SK-N-SH treated with all-trans-retinoic acid at 6 μM for 48 hours (cell line): ENCODE data around the gene PRIMA1.

Experiments used
- ATAC-seq: fragments of 200-7000 bp; cut with Tn5 transposase; 3 replicates; pipeline ENCODE4 v1.9.1; 2020; ENCODE audit warnings: mild to moderate bottlenecking, moderate library complexity
- BACH2 ChIP-seq: fragments of 250-450 bp; sonication (Bioruptor Pico); IDR thresholded peaks from 2 replicates; pipeline ENCODE4 v1.9.0; 2021; ENCODE audit warnings: mild to moderate bottlenecking, borderline replicate concordance
- CREB5 ChIP-seq: fragments of 250-450 bp; sonication (Bioruptor Pico); IDR thresholded peaks from 2 replicates; pipeline ENCODE4 v1.5.1; 2020; ENCODE audit warnings: low read depth, mild to moderate bottlenecking, moderate library complexity
- CSDC2 ChIP-seq: fragments of 250-450 bp; sonication (Bioruptor Pico); IDR thresholded peaks from 2 replicates; pipeline ENCODE4 v1.5.0; 2020; ENCODE audit warnings: mild to moderate bottlenecking, moderate library complexity
- ESRRG ChIP-seq: fragments of 250-450 bp; sonication (Bioruptor Pico); IDR thresholded peaks from 2 replicates; pipeline ENCODE4 v1.6.1; 2021; ENCODE audit warnings: mild to moderate bottlenecking
- GLIS3 ChIP-seq: fragments of 250-450 bp; sonication (Bioruptor Pico); IDR thresholded peaks from 2 replicates; pipeline ENCODE4 v1.5.0; 2020; ENCODE audit warnings: mild to moderate bottlenecking, moderate library complexity
- OSR1 ChIP-seq: fragments of 250-450 bp; sonication (Bioruptor Pico); IDR thresholded peaks from 2 replicates; pipeline ENCODE4 v1.8.0; 2022; ENCODE audit warnings: moderate library complexity, mild to moderate bottlenecking, inconsistent platforms
- PATZ1 ChIP-seq: fragments of 250-450 bp; sonication (Bioruptor Pico); IDR thresholded peaks from 2 replicates; pipeline ENCODE4 v1.8.0; 2020; ENCODE audit warnings: mild to moderate bottlenecking, moderate library complexity, borderline replicate concordance
- PPARA ChIP-seq: fragments of 250-450 bp; sonication (Bioruptor Pico); IDR thresholded peaks from 2 replicates; pipeline ENCODE4 v1.5.0; 2020; ENCODE audit warnings: mild to moderate bottlenecking, borderline replicate concordance
- RARB ChIP-seq: fragments of 250-450 bp; sonication (Bioruptor Pico); IDR thresholded peaks from 2 replicates; pipeline ENCODE4 v1.8.0; 2021; ENCODE audit warnings: mild to moderate bottlenecking, moderate library complexity
- SNAI2 ChIP-seq: fragments of 250-450 bp; sonication (Bioruptor Pico); IDR thresholded peaks from 2 replicates; pipeline ENCODE4 v1.5.0; 2020; ENCODE audit warnings: mild to moderate bottlenecking, moderate library complexity
- TCF4 ChIP-seq: fragments of 250-450 bp; sonication (Bioruptor Pico); IDR thresholded peaks from 2 replicates; pipeline ENCODE4 v1.8.0; 2021; ENCODE audit warnings: mild to moderate bottlenecking, moderate library complexity, borderline replicate concordance
- TOX ChIP-seq: fragments of 250-450 bp; sonication (Bioruptor Pico); IDR thresholded peaks from 2 replicates; pipeline ENCODE4 v1.8.0; 2021; ENCODE audit warnings: mild to moderate bottlenecking, moderate library complexity, borderline replicate concordance
- ZC3H10 ChIP-seq: fragments of 250-450 bp; sonication (Bioruptor Pico); IDR thresholded peaks from 2 replicates; pipeline ENCODE4 v1.5.1; 2021; ENCODE audit warnings: mild to moderate bottlenecking, moderate library complexity
- ZFP3 ChIP-seq: fragments of 250-450 bp; sonication (Bioruptor Pico); IDR thresholded peaks from 2 replicates; pipeline ENCODE4 v1.5.0; 2020; ENCODE audit warnings: mild to moderate bottlenecking, moderate library complexity
- ZFP30 ChIP-seq: fragments of 450-650 bp; formaldehyde crosslinking; IDR thresholded peaks from 2 replicates; pipeline ENCODE4 v1.5.0; 2022; ENCODE audit warnings: mild to moderate bottlenecking, moderate library complexity
- ZNF565 ChIP-seq: fragments of 450-650 bp; formaldehyde crosslinking; conservative IDR thresholded peaks from 2 replicates; pipeline ENCODE4 v1.5.0; 2020; ENCODE audit warnings: low read depth, mild to moderate bottlenecking, moderate library complexity
- ZNF70 ChIP-seq: fragments of 450-650 bp; formaldehyde crosslinking; IDR thresholded peaks from 2 replicates; pipeline ENCODE4 v1.5.0; 2020; ENCODE audit warnings: mild to moderate bottlenecking, moderate library complexity
- ZNF8 ChIP-seq: fragments of 450-650 bp; formaldehyde crosslinking; IDR thresholded peaks from 2 replicates; pipeline ENCODE4 v1.5.0; 2020; ENCODE audit warnings: mild to moderate bottlenecking, moderate library complexity
- TF ChIP-seq, protein P1 (sequence below): fragments of 250-450 bp; sonication (Bioruptor Pico); IDR thresholded peaks from 2 replicates; pipeline ENCODE4 v1.5.1; 2021; ENCODE audit warnings: mild to moderate bottlenecking, moderate library complexity
- TF ChIP-seq, protein P2 (sequence below): fragments of 250-450 bp; sonication (Bioruptor Pico); IDR thresholded peaks from 2 replicates; pipeline ENCODE4 v1.8.0; 2021; ENCODE audit warnings: low read depth, mild to moderate bottlenecking, moderate library complexity, borderline replicate concordance
- TF ChIP-seq, protein P3 (sequence below): fragments of 250-450 bp; sonication (Bioruptor Pico); IDR thresholded peaks from 2 replicates; pipeline ENCODE4 v1.5.0; 2020; ENCODE audit warnings: mild to moderate bottlenecking, moderate library complexity

PRIMA1 gene

DNA sequence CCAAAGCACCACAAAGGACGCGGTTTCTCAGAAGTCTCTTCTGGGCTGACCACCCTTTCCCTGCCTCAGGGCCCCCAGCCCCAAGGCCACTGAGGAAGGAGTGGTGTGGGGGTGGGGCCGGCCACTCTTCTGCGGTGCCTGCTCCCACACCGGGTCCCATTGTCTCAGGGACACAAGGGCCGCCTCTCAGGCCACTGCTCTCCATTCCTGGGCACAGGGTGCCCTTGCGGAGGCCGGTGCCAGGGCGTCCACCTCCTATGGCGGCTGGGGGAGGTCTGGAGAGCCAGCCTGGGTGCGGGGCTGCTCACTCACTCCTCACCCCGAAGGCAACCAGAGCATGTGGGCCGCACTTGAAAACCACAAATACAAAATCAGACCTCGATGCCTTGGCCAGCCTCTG lies 44.1 kb downstream of the PRIMA1 start:
- TF ChIP-seq GLIS3 (CRISPR knock-in tag) (no peak), TOX (CRISPR knock-in tag) (no peak), ZNF8 (CRISPR knock-in tag) (no peak), ZC3H10 (no peak), ESRRG (no peak), CSDC2 (no peak), BACH2 (no peak), TCF4 (CRISPR knock-in tag) (no peak), PPARA (CRISPR knock-in tag) (no peak), CREB5 (CRISPR knock-in tag) (no peak), OSR1 (CRISPR knock-in tag) (no peak), ZNF565 (CRISPR knock-in tag) (no peak), ZNF70 (CRISPR knock-in tag) (no peak), RARB (no peak), PATZ1 (CRISPR knock-in tag) (no peak), ZFP3 (CRISPR knock-in tag) (no peak), SNAI2 (CRISPR knock-in tag) (no peak)
- TF ChIP-seq, protein P1, sequence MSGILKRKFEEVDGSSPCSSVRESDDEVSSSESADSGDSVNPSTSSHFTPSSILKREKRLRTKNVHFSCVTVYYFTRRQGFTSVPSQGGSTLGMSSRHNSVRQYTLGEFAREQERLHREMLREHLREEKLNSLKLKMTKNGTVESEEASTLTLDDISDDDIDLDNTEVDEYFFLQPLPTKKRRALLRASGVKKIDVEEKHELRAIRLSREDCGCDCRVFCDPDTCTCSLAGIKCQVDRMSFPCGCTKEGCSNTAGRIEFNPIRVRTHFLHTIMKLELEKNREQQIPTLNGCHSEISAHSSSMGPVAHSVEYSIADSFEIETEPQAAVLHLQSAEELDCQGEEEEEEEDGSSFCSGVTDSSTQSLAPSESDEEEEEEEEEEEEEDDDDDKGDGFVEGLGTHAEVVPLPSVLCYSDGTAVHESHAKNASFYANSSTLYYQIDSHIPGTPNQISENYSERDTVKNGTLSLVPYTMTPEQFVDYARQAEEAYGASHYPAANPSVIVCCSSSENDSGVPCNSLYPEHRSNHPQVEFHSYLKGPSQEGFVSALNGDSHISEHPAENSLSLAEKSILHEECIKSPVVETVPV: no peak
- TF ChIP-seq, protein P2, sequence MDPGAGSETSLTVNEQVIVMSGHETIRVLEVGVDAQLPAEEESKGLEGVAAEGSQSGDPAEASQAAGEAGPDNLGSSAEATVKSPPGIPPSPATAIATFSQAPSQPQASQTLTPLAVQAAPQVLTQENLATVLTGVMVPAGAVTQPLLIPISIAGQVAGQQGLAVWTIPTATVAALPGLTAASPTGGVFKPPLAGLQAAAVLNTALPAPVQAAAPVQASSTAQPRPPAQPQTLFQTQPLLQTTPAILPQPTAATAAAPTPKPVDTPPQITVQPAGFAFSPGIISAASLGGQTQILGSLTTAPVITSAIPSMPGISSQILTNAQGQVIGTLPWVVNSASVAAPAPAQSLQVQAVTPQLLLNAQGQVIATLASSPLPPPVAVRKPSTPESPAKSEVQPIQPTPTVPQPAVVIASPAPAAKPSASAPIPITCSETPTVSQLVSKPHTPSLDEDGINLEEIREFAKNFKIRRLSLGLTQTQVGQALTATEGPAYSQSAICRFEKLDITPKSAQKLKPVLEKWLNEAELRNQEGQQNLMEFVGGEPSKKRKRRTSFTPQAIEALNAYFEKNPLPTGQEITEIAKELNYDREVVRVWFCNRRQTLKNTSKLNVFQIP (CRISPR knock-in tag): no peak
- TF ChIP-seq, protein P3, sequence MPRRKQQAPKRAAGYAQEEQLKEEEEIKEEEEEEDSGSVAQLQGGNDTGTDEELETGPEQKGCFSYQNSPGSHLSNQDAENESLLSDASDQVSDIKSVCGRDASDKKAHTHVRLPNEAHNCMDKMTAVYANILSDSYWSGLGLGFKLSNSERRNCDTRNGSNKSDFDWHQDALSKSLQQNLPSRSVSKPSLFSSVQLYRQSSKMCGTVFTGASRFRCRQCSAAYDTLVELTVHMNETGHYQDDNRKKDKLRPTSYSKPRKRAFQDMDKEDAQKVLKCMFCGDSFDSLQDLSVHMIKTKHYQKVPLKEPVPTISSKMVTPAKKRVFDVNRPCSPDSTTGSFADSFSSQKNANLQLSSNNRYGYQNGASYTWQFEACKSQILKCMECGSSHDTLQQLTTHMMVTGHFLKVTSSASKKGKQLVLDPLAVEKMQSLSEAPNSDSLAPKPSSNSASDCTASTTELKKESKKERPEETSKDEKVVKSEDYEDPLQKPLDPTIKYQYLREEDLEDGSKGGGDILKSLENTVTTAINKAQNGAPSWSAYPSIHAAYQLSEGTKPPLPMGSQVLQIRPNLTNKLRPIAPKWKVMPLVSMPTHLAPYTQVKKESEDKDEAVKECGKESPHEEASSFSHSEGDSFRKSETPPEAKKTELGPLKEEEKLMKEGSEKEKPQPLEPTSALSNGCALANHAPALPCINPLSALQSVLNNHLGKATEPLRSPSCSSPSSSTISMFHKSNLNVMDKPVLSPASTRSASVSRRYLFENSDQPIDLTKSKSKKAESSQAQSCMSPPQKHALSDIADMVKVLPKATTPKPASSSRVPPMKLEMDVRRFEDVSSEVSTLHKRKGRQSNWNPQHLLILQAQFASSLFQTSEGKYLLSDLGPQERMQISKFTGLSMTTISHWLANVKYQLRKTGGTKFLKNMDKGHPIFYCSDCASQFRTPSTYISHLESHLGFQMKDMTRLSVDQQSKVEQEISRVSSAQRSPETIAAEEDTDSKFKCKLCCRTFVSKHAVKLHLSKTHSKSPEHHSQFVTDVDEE (CRISPR knock-in tag): no peak
- ATAC-seq: no peak

GRCh38 chr14:93743270-93744060 lies 44.8 kb downstream of the PRIMA1 start:
- TF ChIP-seq, protein P1: no peak
- TF ChIP-seq CSDC2 (no peak), ZFP30 (no peak), PATZ1 (CRISPR knock-in tag) (no peak), TOX (CRISPR knock-in tag) (no peak), TCF4 (CRISPR knock-in tag) (no peak), OSR1 (CRISPR knock-in tag) (no peak), CREB5 (CRISPR knock-in tag) (no peak), ZNF8 (CRISPR knock-in tag) (no peak)
- ATAC-seq: no peak
